Measurements from ENCODE around the gene SV2C. TPM values are rescaled to one million over a fixed set of nuclear protein-coding genes. Genes with fewer than 3 reads are reported as not detected.
"Not testable (repeated sequence)": the region's sequence is repeated elsewhere in the genome, so short reads cannot be mapped to it uniquely, and the experiment has no call there.

The SV2C gene
- total RNA-seq, 2 experiments from 2014 or later, result not detected

- CTCF ChIA-PET, result interaction anchor here (0.7 to 1.5 kb wide), 4 partner anchors 9 to 787 kb away, joined by 3 to 6 read pairs (median 3); no protein-coding TSS in a partner anchor
- POLR2A ChIA-PET, result interaction anchor here (0.8 kb wide), 1 partner anchor 26 kb away, joined by 3 read pairs; no protein-coding TSS in a partner anchor
These were observed 242.1 kb downstream of the SV2C start for GRCh38 chr5:76325326-76325725.

GRCh38 chr5:76325876-76326491, 242.8 kb downstream of the SV2C start:
- CTCF ChIA-PET, result interaction anchor here (0.7 to 1.5 kb wide), 6 partner anchors 9 to 788 kb away, joined by 3 to 6 read pairs (median 3); no protein-coding TSS in a partner anchor
- POLR2A ChIA-PET, result interaction anchor here (0.8 to 0.9 kb wide), 2 partner anchors 26 to 78 kb away, joined by 3 to 4 read pairs; partner anchors contain the start of gene IQGAP2

GRCh38 chr5:76326577-76327302, 243.6 kb downstream of the SV2C start:
- ChIA-PET POLR2A (interaction anchor here (0.6 to 0.9 kb wide), 3 partner anchors 77 to 1068 kb away, joined by 3 to 8 read pairs (median 4); partner anchors contain the start of gene IQGAP2), CTCF (interaction anchor here (1.0 to 1.5 kb wide), 5 partner anchors 10 to 217 kb away, joined by 3 to 6 read pairs (median 3); no protein-coding TSS in a partner anchor)

- CTCF ChIA-PET, result interaction anchor here (1.5 kb wide), 1 partner anchor 10 kb away, joined by 3 read pairs; no protein-coding TSS in a partner anchor
These were observed 246.2 kb downstream of the SV2C start for GRCh38 chr5:76329346-76329745.

GRCh38 chr5:76331126-76331525, 247.9 kb downstream of the SV2C start:
- POLR2A ChIA-PET, result interaction anchor here (0.7 to 0.9 kb wide), 2 partner anchors 72 to 1455 kb away, joined by 3 to 4 read pairs; partner anchors contain the start of gene IQGAP2
- CTCF ChIA-PET, result interaction anchor here (0.8 kb wide), 1 partner anchor 22 kb away, joined by 3 read pairs; no protein-coding TSS in a partner anchor

More at GRCh38 chr5:76329346-76329745, 246.2 kb downstream of the SV2C start:
- POLR2A ChIA-PET, result no interaction called here

GRCh38 chr5:76332102-76332501, 248.9 kb downstream of the SV2C start:
- CTCF ChIA-PET, result interaction anchor here (1.2 kb wide), 1 partner anchor 182 kb away, joined by 3 read pairs; no protein-coding TSS in a partner anchor
- POLR2A ChIA-PET, result no interaction called here

GRCh38 chr5:76332611-76333205, 249.5 kb downstream of the SV2C start:
- ChIA-PET POLR2A (no interaction called here), CTCF (interaction anchor here (1.2 kb wide), 1 partner anchor 182 kb away, joined by 3 read pairs; no protein-coding TSS in a partner anchor)

GRCh38 chr5:76333571-76333970, 250.4 kb downstream of the SV2C start:
- CTCF ChIA-PET, result no interaction called here
- POLR2A ChIA-PET, result no interaction called here

- POLR2A ChIA-PET, result no interaction called here
- CTCF ChIA-PET, result interaction anchor here (0.8 kb wide), 1 partner anchor 68 kb away, joined by 3 read pairs; no protein-coding TSS in a partner anchor
These were observed 251.4 kb downstream of the SV2C start for GRCh38 chr5:76334574-76334973.

GRCh38 chr5:76335451-76335850, 252.3 kb downstream of the SV2C start:
- CTCF ChIA-PET, result interaction anchor here (0.8 kb wide), 1 partner anchor 67 kb away, joined by 3 read pairs; no protein-coding TSS in a partner anchor
- POLR2A ChIA-PET, result not testable (repeated sequence)

GRCh38 chr5:76336253-76336809, 253.1 kb downstream of the SV2C start:
- CTCF ChIA-PET, result interaction anchor here (0.8 kb wide), 1 partner anchor 10 kb away, joined by 3 read pairs; no protein-coding TSS in a partner anchor
- POLR2A ChIA-PET, result not testable (repeated sequence)

- ChIA-PET POLR2A (no interaction called here), CTCF (interaction anchor here (1.6 to 1.7 kb wide), 2 partner anchors 8 to 14 kb away, joined by 3 to 4 read pairs; no protein-coding TSS in a partner anchor)
These were observed 254.8 kb downstream of the SV2C start for GRCh38 chr5:76337953-76338451.

GRCh38 chr5:76339919-76340318, 256.7 kb downstream of the SV2C start:
- CTCF ChIA-PET, result interaction anchor here (1.6 kb wide), 1 partner anchor 11 kb away, joined by 3 read pairs; no protein-coding TSS in a partner anchor
- POLR2A ChIA-PET, result no interaction called here

- POLR2A ChIA-PET, result no interaction called here
- CTCF ChIA-PET, result no interaction called here
These were observed 258.6 kb downstream of the SV2C start for GRCh38 chr5:76341651-76342334.

- ChIA-PET CTCF (no interaction called here), POLR2A (no interaction called here)
These were observed 259.3 kb downstream of the SV2C start for GRCh38 chr5:76342474-76342873.

- POLR2A ChIA-PET, result no interaction called here
- CTCF ChIA-PET, result interaction anchor here (0.9 to 1.5 kb wide), 2 partner anchors 7 to 155 kb away, joined by 3 to 4 read pairs; no protein-coding TSS in a partner anchor
These were observed 262.4 kb downstream of the SV2C start for GRCh38 chr5:76345582-76345981.

- ChIA-PET POLR2A (interaction anchor here (0.6 to 0.7 kb wide), 2 partner anchors 391 to 432 kb away, joined by 3 to 4 read pairs; no protein-coding TSS in a partner anchor), CTCF (interaction anchor here (1.0 to 1.4 kb wide), 3 partner anchors 12 to 43 kb away, joined by 3 read pairs; no protein-coding TSS in a partner anchor)
These were observed 268.0 kb downstream of the SV2C start for GRCh38 chr5:76351176-76351575.

- ChIA-PET CTCF (interaction anchor here (1.0 to 1.4 kb wide), 3 partner anchors 12 to 44 kb away, joined by 3 read pairs; no protein-coding TSS in a partner anchor), POLR2A (interaction anchor here (0.6 kb wide), 1 partner anchor 26 kb away, joined by 3 read pairs; no protein-coding TSS in a partner anchor)
These were observed 268.4 kb downstream of the SV2C start for GRCh38 chr5:76351577-76351976.
